Endothelial cell of umbilical vein (primary cell): ENCODE results near the gene NDUFA13. TPM values are rescaled to one million over a fixed set of nuclear protein-coding genes. Genes with fewer than 3 reads are reported as not detected.

Experiments
- BruUV-seq: library from RNA; stranded (reverse); fragments of 400-500 nt; replicated peaks from 2 replicates; lab custom pipeline; 2021; lab: Mats Ljungman, UMichigan
- CTCF ChIA-PET: fragments of 300-600, 350-600 bp; sonication (Branson Sonifier 250); formaldehyde crosslinking; loops from one replicate; lab custom pipeline; 2021; ENCODE audit warnings: antibody characterized with exemption, inconsistent platforms; lab: Charles Lee
- POLR2A ChIA-PET: fragments of 300-600, 350-600 bp; sonication (Branson Sonifier 250); formaldehyde crosslinking; loops from one replicate; lab custom pipeline; 2021; ENCODE audit warnings: antibody characterized with exemption, inconsistent platforms; lab: Charles Lee
- DNase-seq: peaks from one replicate; pipeline ENCODE4 v3.0.0-alpha.2; 2011; ENCODE audit warnings: low read depth, low spot score
- FAIRE-seq: peaks from 2 replicates; lab custom pipeline; 2011; peaks lifted over from hg19 to GRCh38; lab: Jason Lieb, UNC
- H2AFZ ChIP-seq: 2 replicates; pipeline ENCODE4 v1.6.0; 2012; ENCODE audit warnings: low read depth, low read length, control low read depth, inconsistent platforms
- H3K27ac ChIP-seq: 2 replicates; pipeline ENCODE4 v1.5.1; 2011; ENCODE audit warnings: low read depth, mild to moderate bottlenecking, control low read depth, low read length, moderate library complexity; ENCODE audit not compliant: insufficient read depth
- H3K27me3 ChIP-seq, 2 experiments: 2 replicates each; pipeline versions ENCODE4 v1.6.0 to v1.6.1; 2011; ENCODE audit warnings: low read length in 2 of 2, mixed read lengths in 1 of 2; ENCODE audit not compliant: control insufficient read depth in 2 of 2, insufficient read depth in 2 of 2
- H3K36me3 ChIP-seq, 2 experiments: 2 replicates in 1 of 2; 3 replicates in 1 of 2; pipeline ENCODE4 v1.5.1; 2011; ENCODE audit warnings: low read length in 2 of 2, mild to moderate bottlenecking in 1 of 2, moderate library complexity in 1 of 2; ENCODE audit not compliant: control insufficient read depth in 2 of 2, insufficient read depth in 2 of 2; ENCODE audit errors: extremely low read depth in 1 of 2
- H3K4me1 ChIP-seq: 3 replicates; pipeline ENCODE4 v1.5.1; 2011; ENCODE audit warnings: mild to moderate bottlenecking, low read length; ENCODE audit not compliant: control insufficient read depth, insufficient read depth; ENCODE audit errors: extremely low read depth
- H3K4me2 ChIP-seq: 2 replicates; pipeline ENCODE4 v1.6.1; 2011; ENCODE audit warnings: low read length, control low read depth, mixed read lengths; ENCODE audit not compliant: insufficient read depth
- H3K4me3 ChIP-seq, 3 experiments: fragments of 200-600 bp in 1 of 3; sonication (generic), shearing (Covaris generic) in 1 of 3; replicated peaks in 1 of 3; 2 replicates each; pipeline ENCODE4 v1.5.1; 2011 to 2016; ENCODE audit warnings: control low read depth in 3 of 3, low read length in 3 of 3, mild to moderate bottlenecking in 2 of 3, inconsistent platforms in 1 of 3, low read depth in 1 of 3, moderate library complexity in 1 of 3; ENCODE audit not compliant: insufficient read depth in 1 of 3
- H3K79me2 ChIP-seq: 2 replicates; pipeline ENCODE4 v1.6.0; 2012; ENCODE audit warnings: low read length, inconsistent platforms; ENCODE audit not compliant: control insufficient read depth, insufficient read depth
- H3K9ac ChIP-seq: replicated peaks from 2 replicates; pipeline ENCODE3; 2011; ENCODE audit warnings: low read length, control low read depth; ENCODE audit not compliant: insufficient read depth; ENCODE audit errors: extremely low read depth
- H3K9me1 ChIP-seq: replicated peaks from 3 replicates; pipeline ENCODE4 v1.6.0; 2011; ENCODE audit warnings: mild to moderate bottlenecking, low read length; ENCODE audit not compliant: control insufficient read depth, insufficient read depth; ENCODE audit errors: extremely low read depth
- H3K9me3 ChIP-seq: replicated peaks from 2 replicates; pipeline ENCODE4 v1.5.1; 2012; ENCODE audit warnings: low read length, inconsistent platforms; ENCODE audit not compliant: control insufficient read depth, insufficient read depth
- H4K20me1 ChIP-seq: replicated peaks from 2 replicates; pipeline ENCODE3; 2011; ENCODE audit warnings: mild to moderate bottlenecking, low read length; ENCODE audit not compliant: control insufficient read depth, insufficient read depth; ENCODE audit errors: extremely low read depth
- CTCF ChIP-seq, 2 donors: IDR thresholded peaks; 1 replicate in 1 of 2; 2 replicates in 1 of 2; pipeline ENCODE4 v1.5.1; 2011; ENCODE audit warnings: low read length in 2 of 2, mild to moderate bottlenecking in 2 of 2, moderate library complexity in 2 of 2, control low read depth in 1 of 2, inconsistent platforms in 1 of 2, low read depth in 1 of 2; ENCODE audit not compliant: insufficient read depth in 1 of 2; ENCODE audit errors: extremely low read depth in 1 of 2
- EZH2 ChIP-seq: IDR thresholded peaks from 2 replicates; pipeline ENCODE4 v1.6.1; 2012; ENCODE audit warnings: borderline replicate concordance, low read depth, mild to moderate bottlenecking, moderate library complexity, low read length, inconsistent platforms; ENCODE audit not compliant: severe bottlenecking
- FOS ChIP-seq: IDR thresholded peaks from 2 replicates; pipeline ENCODE4 v1.6.1; 2011; ENCODE audit warnings: mild to moderate bottlenecking, low read length, moderate library complexity, borderline replicate concordance; ENCODE audit not compliant: insufficient read depth
- GATA2 ChIP-seq: IDR thresholded peaks from 2 replicates; pipeline ENCODE4 v1.7.0; 2011; ENCODE audit warnings: low read depth, mild to moderate bottlenecking, moderate library complexity, mixed read lengths, low read length; ENCODE audit not compliant: insufficient read length, insufficient read depth
- JUN ChIP-seq: IDR thresholded peaks from 2 replicates; pipeline ENCODE4 v1.6.1; 2011; ENCODE audit warnings: borderline replicate concordance, low read depth; ENCODE audit not compliant: insufficient read length, insufficient read depth
- MYC ChIP-seq: IDR thresholded peaks from one replicate; pipeline ENCODE4 v1.6.1; 2011; ENCODE audit warnings: mild to moderate bottlenecking, low read depth, low read length
- POLR2A ChIP-seq: IDR thresholded peaks from 2 replicates; pipeline ENCODE4 v1.6.1; 2012; ENCODE audit warnings: low read depth, mild to moderate bottlenecking, control low read depth, low read length
- POLR2AphosphoS5 ChIP-seq: IDR thresholded peaks from 2 replicates; pipeline ENCODE4 v1.6.1; 2012; ENCODE audit warnings: low read depth, mild to moderate bottlenecking, control low read depth, low read length, moderate library complexity; ENCODE audit not compliant: insufficient read depth
- dilution Hi-C: fragments of 300-500 bp; cut with MboI; formaldehyde crosslinking; loops from one replicate; pipeline ENCODE4 v1.15.0; 2019; ENCODE audit warnings: low sequenced_read_pairs; ENCODE audit not compliant: extremely low pct_ligation_motif_present
- intact Hi-C: fragments of 100-400 bp; cut with micrococcal nuclease; formaldehyde crosslinking; loops from one replicate; pipeline ENCODE4 v1.10.0; 2022
- polyA plus RNA-seq, 4 experiments: library from polyadenylated mRNA; depleted of rRNA in 3 of 4; stranded (reverse) in 3 of 4; unstranded in 1 of 4; fragments of >200 nt; gene quantifications; 2 replicates each; pipeline versions ENCODE4 v1.2.1 to v1.2.3, GENCODE V29; 2011 to 2012; ENCODE audit warnings: missing spikeins in 1 of 4
- total RNA-seq: library from RNA; stranded (reverse); gene quantifications from 2 replicates; pipeline ENCODE4 v1.2.3, GENCODE V29; 2021
- TF ChIP-seq, protein P1 (sequence below): IDR thresholded peaks from 2 replicates; pipeline ENCODE4 v1.6.1; 2011; ENCODE audit not compliant: insufficient read depth, insufficient read length

The NDUFA13 gene
- total and polyA plus RNA-seq, 2 donors (not counting 3 experiments of a cell fraction or from before 2014, with no cell fraction given): 246 to 799 TPM

DNA sequence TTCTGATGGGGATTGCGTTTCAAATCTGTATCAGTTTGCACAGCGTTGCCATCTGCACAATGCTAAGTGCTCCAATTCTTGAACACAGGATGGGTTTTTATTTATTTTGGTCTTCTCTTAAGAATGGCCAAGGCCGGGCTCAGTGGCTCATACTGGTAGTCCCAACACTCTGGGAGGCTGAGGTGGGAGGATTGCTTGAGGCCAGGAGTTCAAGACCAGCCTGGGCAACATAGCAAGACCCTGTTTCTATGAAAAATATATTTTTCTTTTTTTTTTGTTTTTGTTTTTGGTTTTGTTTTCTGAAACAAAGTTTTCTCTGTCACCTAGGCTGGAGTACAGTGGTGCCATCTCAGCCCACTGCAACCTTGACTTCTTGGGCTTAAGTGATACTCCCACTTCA lies 7.2 kb downstream of the NDUFA13 start:
- Histone ChIP-seq H3K27ac (no peak overlapping the region), H3K4me2 (no peak overlapping the region), H3K9me3 (no peaks in the 10 kb centered on the region), H3K27me3 (no peaks in the 10 kb centered on the region), H3K36me3 (peaks cover 3 to 4% of the 10 kb centered on the region in 2 experiments), H3K9me1 (no peaks in the 10 kb centered on the region), H4K20me1 (no peaks in the 10 kb centered on the region), H3K9ac (no peak overlapping the region), H3K4me1 (no peaks in the 10 kb centered on the region), H2AFZ (no peak overlapping the region), H3K79me2 (peaks cover 14% of the 10 kb centered on the region), H3K4me3 (no peak overlapping the region)
- dilution Hi-C loops (no loop called here), intact Hi-C loops (no loop called here)
- TF ChIP-seq POLR2A (no peak), POLR2AphosphoS5 (no peak), EZH2 (no peak), GATA2 (no peak), CTCF (IDR thresholded peaks at IDR 0.05; ENCODE audit: extremely low read depth in 1 of 2, insufficient read depth in 1 of 2, low read depth in 1 of 2, low read length in 2 of 2) (no peak), MYC (no peak), FOS (no peak)
- ChIA-PET CTCF (no interaction called here), POLR2A (no interaction called here)
- FAIRE-seq: no peak
- BruUV-seq: no TSS peak
- no peak for DNase-seq

- TF ChIP-seq FOS (no peak), POLR2AphosphoS5 (no peak), POLR2A (no peak), MYC (no peak), CTCF (IDR thresholded peaks at IDR 0.05; ENCODE audit: extremely low read depth in 1 of 2, insufficient read depth in 1 of 2, low read depth in 1 of 2, low read length in 2 of 2) (no peak), GATA2 (no peak), JUN (no peak), EZH2 (no peak)
- TF ChIP-seq, protein P1, sequence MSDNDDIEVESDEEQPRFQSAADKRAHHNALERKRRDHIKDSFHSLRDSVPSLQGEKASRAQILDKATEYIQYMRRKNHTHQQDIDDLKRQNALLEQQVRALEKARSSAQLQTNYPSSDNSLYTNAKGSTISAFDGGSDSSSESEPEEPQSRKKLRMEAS: no peak
- peaks cover 12% of the 10 kb centered on the region for H3K79me2 ChIP-seq
- H3K9me1 ChIP-seq: no peaks in the 10 kb centered on the region
- no peaks in the 10 kb centered on the region for H4K20me1 ChIP-seq
- no peak for DNase-seq
- POLR2A ChIA-PET: no interaction called here
- no peak overlapping the region for H3K9ac ChIP-seq
- H3K4me1 ChIP-seq: no peaks in the 10 kb centered on the region
- BruUV-seq: no TSS peak
- H3K4me3 ChIP-seq: no peak overlapping the region
- dilution Hi-C loops: no loop called here
- intact Hi-C loops: no loop called here
- no peaks in the 10 kb centered on the region for H3K9me3 ChIP-seq
- CTCF ChIA-PET: no interaction called here
- H3K27me3 ChIP-seq: no peaks in the 10 kb centered on the region
- H3K27ac ChIP-seq: no peak overlapping the region
- peaks cover 3% of the 10 kb centered on the region in 2 experiments for H3K36me3 ChIP-seq
- no peak for FAIRE-seq
- H3K4me2 ChIP-seq: no peak overlapping the region
- H2AFZ ChIP-seq: no peak overlapping the region
These were observed 8.0 kb downstream of the NDUFA13 start for GRCh38 chr19:19524053-19524452.
